Keratinocyte (primary cell): ENCODE data around the gene SHCBP1. TPM values are rescaled to one million over a fixed set of nuclear protein-coding genes. Genes with fewer than 3 reads are reported as not detected.

Experiments
- DNase-seq: peaks from one replicate; pipeline ENCODE4 v3.0.0-alpha.2; 2011; ENCODE audit warnings: low read depth, missing footprints, low spot score
- FAIRE-seq: peaks from 2 replicates; lab custom pipeline; 2011; peaks lifted over from hg19 to GRCh38; lab: Jason Lieb, UNC
- H2AFZ ChIP-seq: 2 replicates; pipeline ENCODE4 v1.6.0; 2012; ENCODE audit warnings: low read length, control low read depth, inconsistent platforms; ENCODE audit not compliant: control insufficient read depth
- H3K27ac ChIP-seq: 2 replicates; pipeline ENCODE4 v1.5.1; 2011; ENCODE audit warnings: low read length; ENCODE audit not compliant: control insufficient read depth, insufficient read depth
- H3K27me3 ChIP-seq: 3 replicates; pipeline ENCODE4 v1.6.0; 2011; ENCODE audit warnings: low read length; ENCODE audit not compliant: control insufficient read depth, insufficient read depth; ENCODE audit errors: extremely low read depth
- H3K36me3 ChIP-seq, 2 experiments: 2 replicates in 1 of 2; 3 replicates in 1 of 2; pipeline ENCODE4 v1.5.1; 2011; ENCODE audit warnings: low read length in 2 of 2, mild to moderate bottlenecking in 1 of 2; ENCODE audit not compliant: control insufficient read depth in 2 of 2, insufficient read depth in 2 of 2; ENCODE audit errors: extremely low read depth in 1 of 2
- H3K4me1 ChIP-seq: 3 replicates; pipeline ENCODE4 v1.5.1; 2011; ENCODE audit warnings: low read length; ENCODE audit not compliant: control insufficient read depth, insufficient read depth; ENCODE audit errors: extremely low read depth
- H3K4me2 ChIP-seq: 3 replicates; pipeline ENCODE4 v1.6.0; 2011; ENCODE audit warnings: low read depth, low read length; ENCODE audit not compliant: control insufficient read depth, insufficient read depth; ENCODE audit errors: extremely low read depth
- H3K4me3 ChIP-seq, 3 experiments: fragments of 200-600 bp in 1 of 3; sonication (generic) in 1 of 3; 2 replicates in 2 of 3; 3 replicates in 1 of 3; pipeline ENCODE4 v1.5.1; 2011 to 2016; ENCODE audit warnings: low read length in 3 of 3, mild to moderate bottlenecking in 3 of 3, control low read depth in 2 of 3, inconsistent platforms in 1 of 3, low read depth in 1 of 3, mixed read lengths in 1 of 3, mixed run types in 1 of 3, moderate library complexity in 1 of 3; ENCODE audit not compliant: control insufficient read depth in 2 of 3, insufficient read depth in 2 of 3; ENCODE audit errors: extremely low read depth in 1 of 3
- H3K79me2 ChIP-seq: 2 replicates; pipeline ENCODE4 v1.6.0; 2012; ENCODE audit warnings: low read length; ENCODE audit not compliant: control insufficient read depth, insufficient read depth
- H3K9ac ChIP-seq: 3 replicates; pipeline ENCODE4 v1.6.0; 2011; ENCODE audit warnings: low read length; ENCODE audit not compliant: control insufficient read depth, insufficient read depth; ENCODE audit errors: extremely low read depth
- H3K9me1 ChIP-seq: 3 replicates; pipeline ENCODE4 v1.6.0; 2011; ENCODE audit warnings: low read length; ENCODE audit not compliant: control insufficient read depth, insufficient read depth; ENCODE audit errors: extremely low read depth
- H3K9me3 ChIP-seq: 2 replicates; pipeline ENCODE4 v1.5.1; 2012; ENCODE audit warnings: low read depth, low read length; ENCODE audit not compliant: control insufficient read depth
- H4K20me1 ChIP-seq: 3 replicates; pipeline ENCODE4 v1.6.0; 2011; ENCODE audit warnings: low read length; ENCODE audit not compliant: control insufficient read depth, insufficient read depth; ENCODE audit errors: extremely low read depth
- EZH2 ChIP-seq: IDR thresholded peaks from one replicate; pipeline ENCODE4 v1.6.1; 2012; ENCODE audit warnings: inconsistent platforms, mild to moderate bottlenecking, low read length, moderate library complexity
- dilution Hi-C: fragments of 300-500 bp; cut with MboI; formaldehyde crosslinking; loops from one replicate; pipeline ENCODE4 v1.7.0; 2020; ENCODE audit warnings: low sequenced_read_pairs; ENCODE audit not compliant: extremely low pct_ligation_motif_present
- polyA plus RNA-seq, 5 experiments: library from polyadenylated mRNA; depleted of rRNA in 3 of 5; stranded (reverse) in 3 of 5; stranded (forward) in 1 of 5; unstranded in 1 of 5; fragments of >200 nt; gene quantifications; 1 replicate in 1 of 5; 2 replicates in 3 of 5; 3 replicates in 1 of 5; pipeline versions ENCODE4 v1.2.1 to v1.2.3, GENCODE V29; 2011 to 2012; ENCODE audit warnings: missing spikeins in 2 of 5, low read depth in 1 of 5, low replicate concordance in 1 of 5
- TF ChIP-seq, protein P1 (sequence below), 3 experiments: IDR thresholded peaks in 1 of 3; conservative IDR thresholded peaks in 1 of 3; optimal IDR thresholded peaks in 1 of 3; 2 replicates in 2 of 3; 3 replicates in 1 of 3; pipeline versions ENCODE3 to v1.5.1; 2011; ENCODE audit warnings: low read length in 3 of 3, mild to moderate bottlenecking in 3 of 3, moderate library complexity in 2 of 3, control low read depth in 1 of 3, inconsistent platforms in 1 of 3; ENCODE audit not compliant: insufficient read depth in 2 of 3; ENCODE audit errors: extremely low read depth in 1 of 3

Gene SHCBP1
- polyA plus RNA-seq, 1 donor (not counting 4 experiments of a cell fraction or from before 2014, with no cell fraction given), result 18.0 TPM

DNA sequence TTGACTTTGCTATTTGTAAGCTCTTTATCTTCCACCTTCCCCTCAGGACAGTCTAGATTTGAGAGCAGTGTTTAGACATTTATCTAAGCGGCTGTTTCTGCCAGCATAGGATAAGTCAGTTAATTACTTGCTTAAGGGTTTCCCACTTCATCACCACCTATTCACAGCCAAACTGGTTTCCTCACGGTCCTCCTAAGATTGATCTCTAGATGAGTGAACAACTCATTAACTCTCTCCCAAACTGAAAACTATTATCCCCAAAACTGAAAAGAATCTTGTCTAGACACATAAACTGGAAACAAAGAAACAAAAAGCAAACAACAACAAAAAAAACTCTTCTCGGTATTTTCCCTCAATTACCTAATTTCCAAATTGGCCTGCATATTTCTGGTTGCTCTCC, 58.2 kb downstream of the SHCBP1 start:
- H3K79me2 ChIP-seq, result no peaks in the 10 kb centered on the region
- no peaks in the 10 kb centered on the region for H4K20me1 ChIP-seq
- DNase-seq (no peak), FAIRE-seq (no peak)
- no peak overlapping the region for H3K4me2 ChIP-seq
- no peaks in the 10 kb centered on the region for H3K27me3 ChIP-seq
- no peak for TF ChIP-seq EZH2
- TF ChIP-seq, protein P1, sequence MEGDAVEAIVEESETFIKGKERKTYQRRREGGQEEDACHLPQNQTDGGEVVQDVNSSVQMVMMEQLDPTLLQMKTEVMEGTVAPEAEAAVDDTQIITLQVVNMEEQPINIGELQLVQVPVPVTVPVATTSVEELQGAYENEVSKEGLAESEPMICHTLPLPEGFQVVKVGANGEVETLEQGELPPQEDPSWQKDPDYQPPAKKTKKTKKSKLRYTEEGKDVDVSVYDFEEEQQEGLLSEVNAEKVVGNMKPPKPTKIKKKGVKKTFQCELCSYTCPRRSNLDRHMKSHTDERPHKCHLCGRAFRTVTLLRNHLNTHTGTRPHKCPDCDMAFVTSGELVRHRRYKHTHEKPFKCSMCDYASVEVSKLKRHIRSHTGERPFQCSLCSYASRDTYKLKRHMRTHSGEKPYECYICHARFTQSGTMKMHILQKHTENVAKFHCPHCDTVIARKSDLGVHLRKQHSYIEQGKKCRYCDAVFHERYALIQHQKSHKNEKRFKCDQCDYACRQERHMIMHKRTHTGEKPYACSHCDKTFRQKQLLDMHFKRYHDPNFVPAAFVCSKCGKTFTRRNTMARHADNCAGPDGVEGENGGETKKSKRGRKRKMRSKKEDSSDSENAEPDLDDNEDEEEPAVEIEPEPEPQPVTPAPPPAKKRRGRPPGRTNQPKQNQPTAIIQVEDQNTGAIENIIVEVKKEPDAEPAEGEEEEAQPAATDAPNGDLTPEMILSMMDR (optimal IDR thresholded peaks at IDR 0.05 in 1 of 3, IDR thresholded peaks at IDR 0.05 in 1 of 3, conservative IDR thresholded peaks at IDR 0.05 in 1 of 3; ENCODE audit: extremely low read depth in 1 of 3, insufficient read depth in 2 of 3, low read length in 3 of 3), result no peak
- no peak overlapping the region for H3K4me3 ChIP-seq
- H3K9me1 ChIP-seq, result no peaks in the 10 kb centered on the region
- no peaks in the 10 kb centered on the region for H3K9me3 ChIP-seq
- no peaks in the 10 kb centered on the region for H3K36me3 ChIP-seq
- no peak overlapping the region for H3K9ac ChIP-seq
- dilution Hi-C loops, result no loop called here
- no peak overlapping the region for H3K27ac ChIP-seq
- no peak overlapping the region for H2AFZ ChIP-seq
- no peaks in the 10 kb centered on the region for H3K4me1 ChIP-seq

DNA sequence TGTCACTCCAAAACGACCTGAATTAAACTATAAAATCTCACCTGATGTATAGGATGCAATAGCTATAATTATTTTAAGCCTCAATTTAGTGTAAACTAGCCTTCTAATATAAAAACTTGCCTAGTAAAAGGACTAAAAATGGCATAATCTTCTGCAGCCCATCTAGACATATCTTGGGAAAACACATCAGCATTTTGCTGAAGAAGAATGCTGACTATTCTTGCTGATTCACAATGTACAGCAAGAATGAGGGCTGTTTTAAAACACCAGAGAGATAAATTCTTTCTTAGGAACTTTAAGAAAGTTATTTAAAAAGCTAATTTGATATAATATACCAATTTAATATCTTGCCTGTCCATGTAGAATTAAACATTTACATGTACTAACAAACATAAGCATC, 63.2 kb downstream of the SHCBP1 start:
- Histone ChIP-seq H3K9me3 (no peaks in the 10 kb centered on the region), H2AFZ (no peak overlapping the region), H3K79me2 (no peaks in the 10 kb centered on the region), H3K9me1 (no peaks in the 10 kb centered on the region), H3K27ac (no peak overlapping the region), H3K27me3 (no peaks in the 10 kb centered on the region), H4K20me1 (no peaks in the 10 kb centered on the region), H3K4me2 (no peak overlapping the region), H3K9ac (no peak overlapping the region), H3K4me1 (no peaks in the 10 kb centered on the region), H3K4me3 (no peak overlapping the region), H3K36me3 (no peaks in the 10 kb centered on the region)
- dilution Hi-C loops, result no loop called here
- TF ChIP-seq EZH2, result no peak
- no peak for FAIRE-seq
- DNase-seq, result no peak

DNA sequence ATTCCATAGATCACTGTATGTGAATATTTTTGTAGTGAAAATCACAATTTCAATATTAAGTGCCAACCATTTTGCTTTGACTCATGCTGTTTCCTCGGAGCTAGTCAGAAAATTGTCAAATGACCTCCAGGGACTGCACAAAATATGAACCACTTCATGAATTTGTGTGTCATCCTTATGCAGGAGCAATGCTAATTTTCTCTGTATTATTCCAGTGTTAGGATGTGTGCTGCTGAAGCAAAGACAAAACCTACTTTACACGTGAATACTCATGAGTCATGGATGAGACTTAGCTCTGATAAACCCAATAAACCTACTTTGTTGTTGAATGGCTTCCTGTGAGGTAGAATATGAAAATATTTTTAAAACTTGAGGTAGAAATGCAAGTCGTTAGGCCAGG, 65.2 kb downstream of the SHCBP1 start:
- no peaks in the 10 kb centered on the region for H3K9me1 ChIP-seq
- dilution Hi-C loops, result no loop called here
- H3K36me3 ChIP-seq, result no peaks in the 10 kb centered on the region
- no peaks in the 10 kb centered on the region for H3K27me3 ChIP-seq
- no peak overlapping the region for H3K9ac ChIP-seq
- TF ChIP-seq EZH2, result no peak
- TF ChIP-seq, protein P1 (optimal IDR thresholded peaks at IDR 0.05 in 1 of 3, IDR thresholded peaks at IDR 0.05 in 1 of 3, conservative IDR thresholded peaks at IDR 0.05 in 1 of 3; ENCODE audit: extremely low read depth in 1 of 3, insufficient read depth in 2 of 3, low read length in 3 of 3), result no peak
- FAIRE-seq (no peak), DNase-seq (no peak)
- no peaks in the 10 kb centered on the region for H3K79me2 ChIP-seq
- no peak overlapping the region for H3K4me2 ChIP-seq
- no peaks in the 10 kb centered on the region for H3K9me3 ChIP-seq
- H4K20me1 ChIP-seq, result no peaks in the 10 kb centered on the region
- H3K4me1 ChIP-seq, result no peaks in the 10 kb centered on the region
- H2AFZ ChIP-seq, result no peak overlapping the region
- no peak overlapping the region for H3K4me3 ChIP-seq
- no peak overlapping the region for H3K27ac ChIP-seq
